GM18517 (cell line): Measurements from ENCODE around the gene LRRC45.
A peak's percentile ranks its signal among the peaks of the same experiment; 100 is the strongest.

Source experiments
- ATAC-seq: cut with Tn5 transposase; IDR thresholded peaks from one replicate; pipeline ENCODE4 v1.9.1; 2021; ENCODE audit warnings: mild to moderate bottlenecking, moderate library complexity; ENCODE audit not compliant: unreplicated experiment

The LRRC45 gene

GRCh38 chr17:82018152-82018988 lies 4.7 kb upstream of the LRRC45 start:
- no peak for ATAC-seq

- ATAC-seq, result no peak
Observed at GRCh38 chr17:82018989-82019689, 4.0 kb upstream of the LRRC45 start.

DNA sequence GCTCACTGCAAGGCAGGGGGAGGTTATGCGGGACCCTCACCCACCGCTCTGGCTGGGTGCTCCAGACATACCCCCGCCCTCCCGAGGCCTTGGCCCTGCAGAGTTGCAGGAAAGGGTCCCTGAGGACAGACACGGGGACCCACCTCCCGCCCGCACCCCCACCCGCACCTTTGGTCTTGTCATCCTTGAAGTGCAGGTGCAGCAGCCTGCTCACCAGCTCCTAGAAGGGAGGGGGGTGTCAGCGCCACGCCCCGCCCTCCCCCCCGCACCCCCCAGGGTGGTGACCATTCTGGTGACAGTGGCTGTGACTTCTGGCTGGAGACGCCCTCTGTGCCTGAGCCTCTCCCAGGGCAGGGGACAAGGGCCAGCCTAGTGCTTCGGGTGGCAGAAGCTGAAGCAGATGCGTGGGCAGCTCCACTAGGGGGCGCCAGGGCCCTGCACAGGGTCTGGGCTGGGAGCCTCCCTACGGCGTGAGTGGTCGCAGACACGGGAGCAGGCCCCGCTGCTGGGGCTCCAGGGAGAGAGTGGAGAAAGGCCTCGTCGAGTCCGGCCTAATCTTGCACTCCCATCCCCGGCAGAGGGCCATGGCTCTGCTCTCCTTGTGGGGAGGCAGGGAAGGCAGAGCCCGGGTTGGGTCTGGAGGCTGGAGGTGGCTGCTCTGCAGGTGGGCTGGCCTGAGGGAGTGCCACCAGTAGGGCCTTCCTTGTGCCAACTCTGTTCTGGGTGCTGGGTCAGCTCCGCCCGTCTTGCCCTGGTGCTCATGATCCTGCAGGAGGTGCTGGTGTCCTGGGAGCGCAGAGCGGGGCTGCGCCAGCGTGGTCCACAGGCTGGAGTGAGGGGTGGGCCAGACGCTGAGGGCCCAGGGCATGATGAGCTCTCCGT lies 3.2 kb upstream of the LRRC45 start:
- no peak for ATAC-seq

DNA sequence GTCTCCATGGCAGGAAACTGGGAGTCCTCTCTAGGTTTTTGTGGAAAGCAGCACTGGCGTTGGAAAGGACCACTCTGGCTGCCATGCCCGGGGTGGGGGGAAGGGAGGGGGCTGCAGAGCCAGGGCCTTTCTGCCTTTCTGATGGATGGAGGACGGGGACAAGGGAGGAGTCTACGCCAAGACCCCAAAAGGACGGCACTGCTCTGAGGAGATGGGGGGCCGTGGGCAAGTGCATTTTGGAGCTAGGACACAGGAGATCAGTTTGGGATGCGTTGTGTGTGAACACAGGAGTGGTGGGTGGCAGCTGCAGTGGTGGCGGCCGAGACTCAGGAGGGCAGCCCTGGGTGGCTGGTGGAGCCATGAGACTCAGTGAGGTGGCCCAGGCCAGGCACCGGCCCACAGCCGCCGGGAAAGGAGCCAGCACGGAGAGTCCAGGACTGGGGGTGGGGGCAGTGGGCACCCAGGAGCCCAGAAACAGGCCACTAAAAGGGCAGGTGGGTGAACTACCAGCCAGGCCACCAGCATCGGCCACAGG lies 2.5 kb upstream of the LRRC45 start:
- ATAC-seq, result no peak

GRCh38 chr17:82021107-82021899 lies 1.8 kb upstream of the LRRC45 start:
- ATAC-seq, result no peak

GRCh38 chr17:82021900-82022309 lies 1.2 kb upstream of the LRRC45 start:
- ATAC-seq, result no peak

DNA sequence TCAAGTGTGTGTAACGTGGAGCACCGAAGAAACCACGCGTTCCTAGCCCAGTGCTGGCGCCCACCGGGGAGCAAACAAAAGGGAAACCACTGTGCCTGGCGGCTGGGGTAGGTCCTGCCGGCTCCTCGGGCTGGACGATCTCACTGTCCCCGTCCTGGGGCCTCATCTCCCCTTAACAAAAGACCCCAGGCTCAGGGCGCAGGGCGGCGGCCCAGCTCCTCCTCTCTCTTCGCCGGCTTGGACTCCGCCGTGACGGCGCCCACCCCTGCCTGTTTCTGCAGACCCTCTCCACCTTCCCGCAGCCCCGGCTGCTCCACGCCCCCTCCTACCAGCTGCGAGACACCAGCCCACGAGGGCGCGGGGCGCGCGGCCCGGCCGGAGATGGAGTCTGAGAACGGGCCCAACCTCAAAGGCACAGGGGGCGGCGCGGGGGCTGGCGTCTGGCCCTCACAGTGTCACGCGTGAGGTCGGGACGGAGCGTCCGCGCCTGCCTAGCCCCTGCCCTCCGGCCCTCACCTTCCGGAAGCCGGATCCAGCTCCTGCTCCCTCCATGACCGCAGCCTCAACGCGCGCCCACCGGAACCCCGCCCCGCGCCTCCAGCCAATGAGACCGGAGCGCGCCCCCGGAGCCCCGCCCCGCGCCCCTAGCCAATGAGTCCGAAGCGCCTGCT lies 660 bp upstream of the LRRC45 start, which contains the start of gene CENPX:
TSS of gene CENPX (minus strand) at position 569 of the 671 bp plus-strand sequence. CDS start at position 552, 17 bp downstream.
- ATAC-seq, result peak; percentile 14

- ATAC-seq, result peak; percentile 13
Observed at GRCh38 chr17:82023447-82024241, 539 bp downstream of the LRRC45 start.

DNA sequence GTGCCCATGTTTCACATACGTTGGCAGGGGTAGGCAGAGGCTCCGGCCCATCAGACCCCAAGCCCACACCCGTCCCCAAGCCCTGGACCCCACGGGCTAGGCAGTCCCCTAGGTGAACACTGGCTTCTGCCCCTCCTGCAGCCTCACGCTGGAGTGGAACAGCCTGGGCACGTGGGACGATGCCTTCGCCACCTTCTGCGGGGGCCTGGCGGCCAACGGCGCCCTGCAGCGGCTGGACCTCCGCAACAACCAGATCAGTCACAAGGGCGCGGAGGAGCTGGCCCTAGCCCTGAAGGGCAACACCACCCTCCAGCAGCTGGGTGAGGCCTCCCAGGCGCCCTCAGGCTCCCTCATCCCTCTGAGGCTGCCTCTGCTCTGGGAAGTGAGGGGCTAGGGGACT lies 1.8 kb downstream of the LRRC45 start:
- ATAC-seq, result no peak

DNA sequence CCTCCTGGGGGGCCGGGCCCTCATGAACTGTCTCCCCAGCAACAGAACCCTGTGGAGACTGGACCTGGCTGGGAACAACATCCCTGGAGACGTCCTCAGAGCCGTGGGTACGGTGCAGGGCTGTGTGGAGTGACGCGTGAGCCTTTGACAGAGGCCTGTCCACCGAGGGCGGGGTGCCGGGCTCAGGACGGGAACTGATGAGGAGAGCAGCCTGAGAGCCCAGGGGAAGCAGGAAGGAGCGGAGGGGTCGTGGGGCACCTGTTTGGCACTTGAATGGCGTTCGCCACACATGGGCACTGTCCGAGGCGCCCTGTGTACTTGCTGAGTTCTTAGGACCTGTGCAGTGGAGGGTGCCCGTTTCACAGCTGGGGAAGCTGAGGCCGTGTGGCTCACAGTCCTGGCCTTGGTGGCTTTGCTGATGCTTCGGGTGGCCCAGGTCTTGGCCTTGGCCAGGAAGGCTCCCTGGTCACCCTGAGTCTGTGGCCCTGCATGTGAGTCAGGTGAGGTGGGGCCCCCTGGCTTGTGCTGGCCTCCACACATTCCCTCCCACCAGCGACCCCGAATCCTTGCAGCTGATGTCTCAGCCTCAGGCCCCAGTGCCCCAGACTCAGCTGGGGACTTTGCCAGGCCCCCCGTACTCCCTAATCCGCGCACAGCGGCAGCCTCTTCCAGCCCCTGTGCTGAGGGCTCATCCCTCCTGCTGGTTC lies 2.4 kb downstream of the LRRC45 start:
- no peak for ATAC-seq

DNA sequence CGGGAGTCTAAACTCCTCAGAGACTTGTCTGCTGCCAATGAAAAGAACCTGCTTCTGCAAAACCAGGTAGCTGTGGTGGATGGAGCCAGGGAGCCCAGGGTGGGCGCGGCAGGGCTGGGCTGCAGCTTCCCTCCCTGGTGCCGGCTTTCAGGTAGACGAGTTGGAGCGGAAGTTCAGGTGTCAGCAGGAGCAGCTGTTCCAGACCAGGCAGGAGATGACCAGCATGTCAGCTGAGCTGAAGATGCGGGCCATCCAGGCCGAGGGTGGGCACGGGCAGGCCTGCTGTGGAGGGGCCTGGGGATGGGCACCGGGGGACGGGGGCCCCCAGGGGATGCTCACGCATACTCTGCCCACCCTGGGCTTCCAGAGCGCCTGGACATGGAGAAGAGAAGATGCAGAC lies 5.1 kb downstream of the LRRC45 start:
- ATAC-seq, result no peak

DNA sequence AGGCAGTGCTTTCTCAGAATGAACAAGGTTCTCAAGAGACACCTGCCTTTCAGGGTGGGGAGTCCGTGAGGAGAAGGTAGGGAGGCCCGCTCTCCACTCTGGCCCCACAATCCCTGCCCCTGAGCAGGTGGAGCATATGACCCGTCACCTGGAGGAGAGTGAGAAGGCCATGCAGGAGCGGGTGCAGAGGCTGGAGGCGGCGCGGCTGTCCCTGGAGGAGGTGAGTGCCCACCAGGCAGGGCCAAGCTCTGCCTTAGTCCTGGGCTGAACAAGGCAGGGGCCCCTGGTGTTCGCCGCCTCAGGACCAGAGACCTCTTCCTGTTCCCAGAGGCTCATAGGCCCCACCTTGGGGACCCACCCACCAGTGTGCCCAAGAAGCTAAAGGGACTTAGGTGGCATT lies 5.9 kb downstream of the LRRC45 start:
- ATAC-seq, result no peak

DNA sequence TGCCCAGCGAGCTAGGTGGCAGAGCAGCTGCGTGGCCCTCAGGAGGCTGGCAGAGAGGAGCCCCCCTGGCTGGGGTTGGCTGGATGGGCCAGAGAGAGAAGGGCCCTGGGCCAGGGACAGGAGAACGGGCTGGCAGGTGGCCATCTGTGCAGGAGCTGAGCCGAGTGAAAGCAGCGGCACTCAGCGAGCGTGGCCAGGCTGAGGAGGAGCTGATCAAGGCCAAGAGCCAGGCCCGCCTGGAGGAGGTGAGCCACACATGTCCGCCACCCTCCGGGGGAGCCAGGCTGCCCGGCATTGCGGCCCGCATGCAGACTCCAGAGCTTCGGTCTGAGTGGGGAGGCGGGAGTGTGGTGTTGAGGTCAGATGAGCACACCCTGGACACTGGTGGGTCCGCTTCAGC lies 6.3 kb downstream of the LRRC45 start:
- no peak for ATAC-seq

DNA sequence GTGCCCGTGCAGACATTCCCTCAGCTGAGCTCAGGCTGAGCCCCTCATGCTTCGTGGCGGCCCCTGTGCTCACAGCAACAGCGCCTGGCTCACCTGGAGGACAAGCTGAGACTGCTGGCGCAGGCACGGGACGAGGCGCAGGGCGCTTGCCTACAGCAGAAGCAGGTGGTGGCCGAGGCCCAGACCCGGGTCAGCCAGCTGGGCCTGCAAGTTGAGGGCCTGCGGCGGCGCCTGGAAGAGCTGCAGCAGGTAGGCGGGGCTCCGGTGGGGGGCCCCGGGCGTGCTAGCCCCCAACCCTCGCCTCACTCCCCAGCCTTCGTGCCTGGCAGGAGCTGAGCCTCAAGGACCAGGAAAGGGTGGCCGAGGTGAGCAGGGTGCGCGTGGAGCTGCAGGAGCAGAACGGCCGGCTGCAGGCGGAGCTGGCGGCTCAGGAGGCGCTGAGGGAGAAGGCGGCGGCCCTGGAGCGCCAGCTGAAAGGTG lies 6.9 kb downstream of the LRRC45 start:
- ATAC-seq, result no peak

DNA sequence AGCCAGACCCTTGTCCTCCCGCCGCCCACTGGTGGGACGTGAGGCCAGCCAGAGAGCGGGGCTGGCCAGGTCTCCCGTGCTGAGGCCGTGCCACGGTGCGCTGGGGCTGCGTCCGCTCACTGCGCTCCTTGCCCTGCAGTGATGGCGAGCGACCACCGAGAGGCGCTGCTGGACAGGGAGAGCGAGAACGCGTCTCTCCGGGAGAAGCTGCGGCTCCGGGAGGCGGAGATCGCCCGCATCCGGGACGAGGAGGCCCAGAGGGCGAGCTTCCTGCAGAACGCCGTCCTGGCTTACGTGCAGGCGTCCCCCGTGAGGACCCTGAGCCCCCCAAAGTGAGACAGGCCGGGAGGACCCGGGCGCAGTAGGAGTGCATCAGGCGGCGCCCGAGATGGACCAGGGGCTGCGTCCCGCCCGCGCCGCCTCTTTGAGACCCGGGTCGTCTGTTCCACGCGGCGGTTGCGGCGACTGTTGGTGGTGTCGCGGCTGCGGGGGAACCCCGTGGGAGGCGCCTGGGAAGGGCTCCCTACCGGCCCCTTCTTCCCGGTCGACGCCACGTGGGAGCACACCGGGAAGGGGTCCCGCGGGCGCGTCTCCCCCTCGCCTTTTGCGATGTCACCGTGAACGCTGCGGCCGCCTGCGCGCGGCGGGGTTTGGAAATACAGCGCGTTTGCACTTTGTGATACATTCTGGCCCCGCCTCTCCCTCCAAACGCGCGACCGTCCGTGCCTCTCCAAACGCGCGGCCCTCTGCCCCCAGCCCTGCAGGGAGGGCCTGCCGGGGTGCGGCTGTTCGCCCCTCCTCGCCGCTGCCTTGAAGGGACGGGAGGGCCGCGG lies 7.6 kb downstream of the LRRC45 start:
- ATAC-seq, result no peak

DNA sequence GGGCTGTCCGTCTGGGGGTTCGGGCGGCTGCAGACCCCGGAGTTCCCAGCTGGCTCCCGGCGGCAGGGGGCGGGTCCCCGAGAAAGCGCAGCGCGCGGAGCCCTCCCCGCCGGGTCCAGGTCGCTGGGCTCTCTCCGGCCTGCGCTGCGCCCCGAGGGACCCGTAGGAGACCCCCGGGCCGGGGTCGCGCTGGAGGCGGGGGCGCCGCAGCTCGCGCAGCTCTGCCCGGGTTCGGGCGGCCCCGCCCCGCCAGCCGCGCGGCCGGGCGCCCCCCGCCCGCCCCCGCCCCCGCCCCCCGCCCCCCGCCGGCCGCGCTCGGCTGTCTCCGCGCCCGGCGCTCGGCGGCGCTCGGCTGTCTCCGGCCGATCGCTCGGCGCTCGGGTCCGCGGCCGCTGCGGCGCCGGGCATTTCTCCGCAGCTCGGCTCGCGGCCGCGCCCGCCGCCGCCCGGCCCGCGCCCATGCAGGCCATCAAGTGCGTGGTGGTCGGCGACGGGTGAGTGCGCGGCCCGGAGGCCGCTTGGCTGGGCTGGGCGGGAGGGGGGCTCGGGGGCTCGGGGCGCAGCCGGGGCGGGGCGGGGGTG lies 8.3 kb downstream of the LRRC45 start, which contains the start of gene RAC3:
TSS of gene RAC3 (plus strand) at position 376 of the 582 bp plus-strand sequence. CDS start at position 460, 84 bp downstream.
- no peak for ATAC-seq
